DMS 273 (cell line): Measurements from ENCODE around the gene PHACTR3.

ENCODE experiments used
- DNase-seq: peaks from one replicate; lab custom pipeline; 2025; ENCODE audit not compliant: unreplicated experiment; lab: John Stamatoyannopoulos, UW

PHACTR3 gene

GRCh38 chr20:59810449-59811187, 206.3 kb downstream of the PHACTR3 start:
- DNase-seq = peak; percentile 22

- no peak for DNase-seq
Observed at GRCh38 chr20:59811681-59812171, 207.4 kb downstream of the PHACTR3 start.

DNA sequence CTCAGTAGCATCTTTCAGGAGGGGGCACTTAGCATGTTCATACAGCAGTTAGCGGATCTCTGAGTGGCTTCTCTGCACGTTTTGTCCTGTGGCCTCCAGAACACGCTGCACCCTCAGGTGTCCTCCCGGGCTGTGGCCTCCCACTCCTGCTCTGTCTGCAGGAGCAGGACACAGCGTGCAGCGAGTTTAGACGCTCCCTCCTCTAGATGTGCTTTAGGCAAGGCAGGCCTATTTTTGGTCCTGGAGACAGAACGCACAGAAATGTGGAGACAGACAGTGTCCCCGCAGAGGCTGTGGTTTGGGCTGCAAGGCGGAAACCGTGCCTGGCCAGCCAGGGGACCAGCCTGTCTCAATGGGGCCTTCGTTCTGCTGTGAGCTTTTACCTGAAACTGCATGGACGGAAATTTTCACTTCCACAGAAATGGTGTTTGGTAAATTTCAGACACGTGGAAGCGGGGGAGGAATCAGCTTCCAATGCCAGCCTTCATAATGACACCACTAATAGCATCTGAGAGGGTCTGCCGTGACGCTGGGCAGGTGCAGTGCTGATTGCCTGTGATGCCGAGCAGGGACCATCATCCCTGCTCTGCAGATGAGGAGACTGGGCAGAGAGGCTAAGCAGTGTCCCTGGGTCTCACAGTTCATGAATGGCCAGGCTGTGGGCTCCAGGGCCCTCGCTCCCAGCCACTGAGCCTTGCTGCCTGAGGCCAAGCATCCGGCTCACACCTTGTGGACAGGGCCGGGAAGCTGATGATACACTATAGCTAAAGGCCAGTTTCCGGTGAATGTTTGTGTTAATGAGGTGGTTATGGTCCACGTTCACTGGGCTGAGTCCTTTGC, 208.2 kb downstream of the PHACTR3 start:
- no peak for DNase-seq

GRCh38 chr20:59813126-59813947, 209.0 kb downstream of the PHACTR3 start:
- DNase-seq = no peak

GRCh38 chr20:59813948-59814839, 209.9 kb downstream of the PHACTR3 start:
- no peak for DNase-seq

DNA sequence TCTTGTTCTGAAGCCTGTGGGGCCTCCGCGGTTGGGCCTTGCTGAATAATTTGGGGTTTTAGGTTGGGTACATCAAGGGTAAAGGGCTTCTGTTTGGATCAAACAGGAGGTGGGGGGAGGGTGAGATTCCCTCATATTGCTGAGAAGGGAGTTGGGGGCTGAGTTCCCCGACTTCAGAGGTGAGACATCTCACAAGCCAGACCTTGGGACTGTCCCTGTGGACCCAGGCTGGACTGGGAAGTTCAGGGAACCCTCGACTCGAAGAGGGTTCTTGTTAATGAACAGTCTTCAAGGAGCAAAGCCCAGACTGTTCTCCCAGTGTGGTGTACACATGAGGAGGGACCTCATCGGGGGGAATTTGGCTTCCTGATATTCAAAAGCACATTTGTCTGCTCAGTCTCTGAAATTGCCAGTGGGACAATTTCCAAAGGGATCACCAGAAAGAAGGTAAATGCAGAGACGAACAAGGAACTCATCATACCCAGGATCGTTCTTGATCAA, 210.6 kb downstream of the PHACTR3 start:
- DNase-seq = no peak

GRCh38 chr20:59816146-59816738, 211.9 kb downstream of the PHACTR3 start:
- no peak for DNase-seq

DNA sequence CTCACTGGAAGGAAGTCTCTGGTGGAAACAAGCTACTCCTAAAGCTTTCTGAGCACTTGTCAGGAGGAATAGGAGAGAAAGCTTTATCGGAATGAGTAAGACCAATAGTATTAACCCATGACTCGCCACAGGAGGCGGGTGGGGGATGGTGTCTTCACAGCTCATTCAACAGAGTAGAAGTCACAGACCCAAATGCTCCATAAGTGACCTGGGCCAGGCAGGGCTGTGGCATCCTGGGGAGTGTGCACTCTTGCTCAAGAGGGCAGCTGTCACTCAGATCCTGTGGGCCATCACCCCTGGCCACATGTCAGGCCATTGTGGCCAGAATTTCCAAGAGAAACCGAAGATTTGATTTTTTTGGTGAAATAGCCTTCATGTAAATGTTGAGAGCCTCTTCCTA, 213.1 kb downstream of the PHACTR3 start:
- no peak for DNase-seq

DNA sequence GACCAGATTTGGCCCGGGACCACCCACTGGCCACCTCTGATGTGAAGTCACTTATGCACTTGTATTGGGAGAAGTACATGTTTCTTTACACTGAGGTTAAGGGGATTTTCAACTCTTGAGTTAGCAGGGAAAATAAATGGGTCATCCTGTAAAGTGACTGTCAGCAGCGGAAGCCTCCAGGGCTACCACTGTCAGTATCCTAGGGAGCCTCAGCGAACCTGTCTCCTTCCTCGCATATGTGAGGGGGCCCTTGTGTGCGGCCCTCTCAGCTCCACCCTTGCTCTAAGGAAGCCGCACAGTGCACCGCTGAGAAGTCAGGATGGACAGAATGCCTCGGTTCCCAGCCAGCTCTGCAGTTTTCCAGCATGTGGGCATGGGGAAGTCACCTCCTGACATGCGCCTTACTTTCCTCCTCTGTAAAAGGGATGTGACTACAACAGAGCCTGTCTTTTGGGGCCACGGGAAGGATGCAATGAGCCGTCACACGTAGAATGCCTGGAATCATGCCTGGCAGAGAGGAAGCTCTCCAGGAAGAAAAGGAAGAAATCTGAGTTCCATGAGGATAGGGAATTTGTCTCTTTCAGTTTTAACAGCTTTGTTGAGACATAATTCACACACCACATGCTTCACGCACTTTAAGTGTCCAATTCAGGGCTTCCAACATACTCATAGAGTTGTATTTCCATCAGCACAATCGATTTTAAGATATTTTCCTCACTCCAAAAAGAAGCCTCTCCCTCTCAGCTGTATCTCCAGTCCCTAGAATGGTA, 213.7 kb downstream of the PHACTR3 start:
- no peak for DNase-seq

- no peak for DNase-seq
Observed at GRCh38 chr20:59818911-59819310, 214.6 kb downstream of the PHACTR3 start.

GRCh38 chr20:59819496-59820203, 215.3 kb downstream of the PHACTR3 start:
- DNase-seq = no peak

DNA sequence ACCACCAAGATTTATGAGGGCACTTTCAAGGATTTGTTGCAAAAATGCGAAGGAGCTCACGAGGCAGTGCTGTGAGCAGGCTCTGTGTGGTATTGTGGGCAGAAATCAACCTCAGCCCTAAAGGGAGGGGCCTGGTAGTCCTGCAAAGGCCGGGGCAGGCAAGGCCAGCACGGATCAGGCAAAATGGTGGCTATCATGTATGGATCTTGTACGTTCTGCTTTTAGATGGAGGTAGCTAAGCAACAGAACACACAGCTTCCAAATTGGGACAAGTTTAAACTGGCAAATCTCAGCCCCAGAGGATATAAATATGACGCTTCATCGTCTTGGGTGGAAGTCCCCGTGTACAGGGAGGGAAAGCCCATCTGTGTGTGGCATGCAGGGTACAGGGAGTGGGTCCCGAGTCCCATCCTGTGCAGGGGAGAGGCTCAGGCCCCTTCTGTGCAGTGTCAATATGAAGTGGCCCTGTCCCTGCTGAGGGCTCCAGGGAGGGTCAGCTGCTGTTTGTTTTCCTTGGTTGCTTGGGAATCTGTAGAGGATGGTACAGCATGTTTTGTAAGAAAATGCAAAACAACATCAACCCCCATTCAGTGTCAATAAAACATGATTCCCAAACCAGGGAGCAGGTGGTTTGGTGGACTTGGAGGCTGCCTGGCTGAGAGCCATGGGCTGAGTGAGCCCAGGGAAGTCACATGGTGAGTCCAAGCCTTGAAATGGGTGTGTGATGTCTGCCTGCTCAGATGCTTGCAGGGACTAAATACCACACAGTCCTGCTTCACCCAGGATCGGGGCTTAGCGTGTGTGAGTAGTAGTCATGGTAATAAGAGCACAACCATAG, 216.1 kb downstream of the PHACTR3 start:
- peak; percentile 85 for DNase-seq

DNA sequence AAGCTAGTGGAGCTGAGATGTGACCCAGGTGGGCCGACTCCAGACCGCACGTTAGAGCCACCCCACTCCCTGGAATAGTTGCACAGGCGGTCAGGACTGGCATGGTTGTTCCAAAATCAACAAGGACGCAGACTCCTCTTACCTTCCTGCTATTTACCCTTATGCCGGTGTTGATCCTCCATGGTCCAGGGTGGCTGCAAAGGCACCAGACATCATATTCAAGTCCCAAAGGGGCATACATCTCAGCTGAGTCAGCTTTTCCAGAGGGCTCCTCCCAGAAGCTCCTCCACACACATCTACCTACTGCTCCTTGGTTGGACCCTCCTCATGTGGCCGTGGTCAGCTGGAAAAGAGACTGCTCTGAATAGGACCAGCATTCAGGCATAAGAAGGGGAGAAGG, 216.9 kb downstream of the PHACTR3 start:
- DNase-seq = no peak

DNA sequence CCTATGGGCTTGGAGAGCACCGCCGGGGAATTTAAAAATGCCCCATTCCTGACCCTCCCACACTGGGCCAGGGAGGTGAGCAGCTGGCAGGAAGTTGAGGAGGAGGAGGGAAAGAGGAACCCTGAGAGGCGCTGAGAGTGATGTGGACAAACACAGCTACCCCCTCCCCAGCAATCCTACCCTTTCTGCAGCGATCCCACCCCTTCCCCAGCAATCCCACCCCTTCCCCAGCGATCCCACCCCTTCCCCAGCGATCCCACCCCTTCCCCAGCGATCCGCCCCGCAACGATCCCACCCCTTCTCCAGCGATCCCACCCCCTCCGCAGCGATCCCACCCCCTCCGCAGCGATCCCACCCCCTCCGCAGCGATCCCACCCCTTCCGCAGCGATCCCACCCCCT, 217.4 kb downstream of the PHACTR3 start:
- DNase-seq = peak; percentile 11

DNA sequence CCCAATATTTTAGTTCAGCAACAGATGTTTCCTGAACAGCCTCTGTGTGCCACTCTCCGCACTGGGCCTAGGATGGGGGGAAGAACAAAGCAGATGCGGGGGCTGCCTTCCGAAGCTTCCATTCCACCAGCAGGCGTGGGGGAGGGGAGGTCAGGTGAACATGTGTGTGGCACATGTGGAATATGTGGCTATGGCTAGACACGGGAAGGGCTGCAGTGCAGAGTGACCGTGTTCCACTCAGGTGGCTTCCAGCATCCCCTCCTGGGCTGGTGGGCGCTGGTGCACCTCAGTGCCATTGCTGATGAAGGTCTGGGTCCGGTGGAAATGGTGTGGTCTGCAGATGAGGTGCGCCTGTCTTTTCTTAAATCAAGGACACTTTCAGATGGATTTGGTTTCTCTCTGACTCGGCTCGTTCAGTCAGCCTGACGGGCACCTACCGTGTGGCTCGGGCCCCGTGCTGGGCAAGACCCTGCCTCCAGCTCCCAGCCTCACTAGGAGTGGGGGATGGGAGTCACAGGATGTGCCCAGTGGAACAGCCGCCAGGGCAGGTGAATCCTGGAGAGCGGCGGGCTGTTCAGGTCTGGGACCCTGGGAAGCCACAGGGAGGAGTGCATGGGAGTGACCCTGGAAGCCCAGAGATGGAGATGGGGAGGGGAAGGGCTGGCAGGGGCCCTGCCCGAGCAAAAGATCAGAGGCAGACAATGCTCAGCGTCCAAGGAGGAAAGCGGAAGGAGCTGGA, 218.1 kb downstream of the PHACTR3 start:
- no peak for DNase-seq

- DNase-seq = no peak
Observed at GRCh38 chr20:59823030-59823423, 218.7 kb downstream of the PHACTR3 start.
